ENCODE results near the gene SYT1. TPM values are rescaled to one million over a fixed set of nuclear protein-coding genes. Genes with fewer than 3 reads are reported as not detected.

SYT1 gene
- total RNA-seq, 2 donors from 2014 or later, result 1.0 to 22.7 TPM

- no peaks in the 10 kb centered on the region for H3K9me3 ChIP-seq
- no peak for ATAC-seq
- no peak overlapping the region for H3K27ac ChIP-seq
- TF ChIP-seq POLR2A (IDR thresholded peaks at IDR 0.05), result no peak
- no peak for TF ChIP-seq CTCF (IDR thresholded peaks at IDR 0.05)
- 79 to 84% methylated on average over 4 of the region's 4 CpGs for WGBS, 2 donors
- H3K27me3 ChIP-seq, result no peaks in the 10 kb centered on the region
- H3K4me1 ChIP-seq, result no peaks in the 10 kb centered on the region
- H3K4me3 ChIP-seq, result no peak overlapping the region
- H3K36me3 ChIP-seq (replicated peaks in 1 of 2; ENCODE audit: insufficient read depth in 1 of 2, low read depth in 2 of 2), result no peaks in the 10 kb centered on the region
- DNase-seq, result no peak
- intact Hi-C loops (cut with DNase I), result no loop called here
Observed at GRCh38 chr12:79119796-79120195, 255.2 kb downstream of the SYT1 start.

GRCh38 chr12:79121486-79121885 lies 256.9 kb downstream of the SYT1 start:
- intact Hi-C loops (cut with DNase I), result no loop called here
- ATAC-seq (no peak), DNase-seq (no peak)
- Histone ChIP-seq H3K4me3 (no peak overlapping the region), H3K27me3 (no peaks in the 10 kb centered on the region), H3K4me1 (no peaks in the 10 kb centered on the region), H3K27ac (no peak overlapping the region), H3K36me3 (replicated peaks in 1 of 2; ENCODE audit: insufficient read depth in 1 of 2, low read depth in 2 of 2) (no peaks in the 10 kb centered on the region), H3K9me3 (no peaks in the 10 kb centered on the region)
- TF ChIP-seq CTCF (IDR thresholded peaks at IDR 0.05) (no peak), POLR2A (IDR thresholded peaks at IDR 0.05) (no peak)
- 60 to 71% methylated on average over 3 of the region's 3 CpGs for WGBS, 2 donors

GRCh38 chr12:79124385-79124784 lies 259.8 kb downstream of the SYT1 start:
- Histone ChIP-seq H3K36me3 (replicated peaks in 1 of 2; ENCODE audit: insufficient read depth in 1 of 2, low read depth in 2 of 2) (no peaks in the 10 kb centered on the region), H3K9me3 (no peaks in the 10 kb centered on the region), H3K27ac (no peak overlapping the region), H3K4me3 (no peak overlapping the region), H3K27me3 (no peaks in the 10 kb centered on the region), H3K4me1 (no peaks in the 10 kb centered on the region)
- WGBS, 2 donors, result 70 to 76% methylated on average over 5 of the region's 5 CpGs
- TF ChIP-seq POLR2A (IDR thresholded peaks at IDR 0.05), result no peak
- TF ChIP-seq CTCF (IDR thresholded peaks at IDR 0.05), result no peak
- intact Hi-C loops (cut with DNase I), result no loop called here
- DNase-seq, result no peak
- ATAC-seq, result no peak

GRCh38 chr12:79125358-79125757 lies 260.8 kb downstream of the SYT1 start:
- Histone ChIP-seq H3K27me3 (no peaks in the 10 kb centered on the region), H3K36me3 (replicated peaks in 1 of 2; ENCODE audit: insufficient read depth in 1 of 2, low read depth in 2 of 2) (no peaks in the 10 kb centered on the region), H3K27ac (no peak overlapping the region), H3K4me1 (no peaks in the 10 kb centered on the region), H3K9me3 (no peaks in the 10 kb centered on the region), H3K4me3 (no peak overlapping the region)
- 47 to 60% methylated on average over 2 of the region's 2 CpGs for WGBS, 2 donors
- TF ChIP-seq POLR2A (IDR thresholded peaks at IDR 0.05) (no peak), CTCF (IDR thresholded peaks at IDR 0.05) (no peak)
- DNase-seq (no peak), ATAC-seq (no peak)
- intact Hi-C loops (cut with DNase I), result no loop called here

- 17 to 27% methylated on average over 3 of the region's 3 CpGs for WGBS, 2 donors
- no peak for ATAC-seq
Observed at GRCh38 chr12:79127271-79127751, 262.7 kb downstream of the SYT1 start.

More at GRCh38 chr12:79127271-79127751, 262.7 kb downstream of the SYT1 start:
- DNase-seq, result no peak
- H3K27me3 ChIP-seq, result no peaks in the 10 kb centered on the region
- H3K4me3 ChIP-seq, result no peak overlapping the region
- intact Hi-C loops (cut with DNase I), result no loop called here
- no peak overlapping the region for H3K27ac ChIP-seq
- no peaks in the 10 kb centered on the region for H3K36me3 ChIP-seq (replicated peaks in 1 of 2; ENCODE audit: insufficient read depth in 1 of 2, low read depth in 2 of 2)
- no peaks in the 10 kb centered on the region for H3K9me3 ChIP-seq
- no peaks in the 10 kb centered on the region for H3K4me1 ChIP-seq
- no peak for TF ChIP-seq POLR2A (IDR thresholded peaks at IDR 0.05)
